Adrenal gland (tissue), 12 donors: Measurements from ENCODE around the gene C19orf53. TPM values are rescaled to one million over a fixed set of nuclear protein-coding genes. Genes with fewer than 3 reads are reported as not detected.
"Not testable (repeated sequence)": the region's sequence is repeated elsewhere in the genome, so short reads cannot be mapped to it uniquely, and the experiment has no call there.

Source experiments
- DNase-seq, 7 donors: peaks; one replicate each; pipeline ENCODE4 v3.0.0-alpha.2; 2019 to 2020
- H3K27ac ChIP-seq, 5 donors: fragments of 200-600 bp; sonication (generic) in 4 of 5; 1 replicate in 3 of 5; 2 replicates in 2 of 5; pipeline versions ENCODE4 v1.5.1 to v1.8.0; 2016 to 2020; ENCODE audit warnings: mild to moderate bottlenecking in 1 of 5
- H3K27me3 ChIP-seq: fragments of 200-600 bp; 2 replicates; pipeline ENCODE4 v1.8.0; 2021
- H3K36me3 ChIP-seq, 2 donors: fragments of 200-600 bp; replicated peaks in 1 of 2; 1 replicate in 1 of 2; 2 replicates in 1 of 2; pipeline versions ENCODE4 v1.5.1 to v1.8.0; 2018 to 2022
- H3K4me1 ChIP-seq, 2 donors: fragments of 200-600 bp; replicated peaks in 1 of 2; 1 replicate in 1 of 2; 2 replicates in 1 of 2; pipeline versions ENCODE4 v1.5.1 to v1.8.0; 2018 to 2021
- H3K4me3 ChIP-seq, 4 donors: fragments of 200-600 bp; sonication (generic) in 3 of 4; one replicate each; pipeline ENCODE4 v1.5.1; 2016 to 2018
- H3K9me3 ChIP-seq, 3 donors: fragments of 200-600 bp; sonication (generic) in 1 of 3; replicated peaks in 1 of 3; 1 replicate in 2 of 3; 2 replicates in 1 of 3; pipeline versions ENCODE4 v1.5.1 to v1.8.0; 2016 to 2021
- POLR2A ChIP-seq, 2 donors: fragments of 450-650 bp; IDR thresholded peaks; one replicate each; pipeline ENCODE4 v1.6.1; 2017; ENCODE audit warnings: antibody characterized with exemption in 2 of 2, mild to moderate bottlenecking in 2 of 2, moderate library complexity in 1 of 2
- WGBS, 4 donors: extraction: QIAGEN DNeasy Blood & Tissue Kit in 2 of 4; methylation state at CpG; one replicate each; pipeline versions ENCODE4 v1.1.5 to v1.1.7; 2013 to 2017; 5-methylcytosine and 5-hydroxymethylcytosine counted together
- intact Hi-C, 2 donors: fragments of 100-400 bp; cut with DNase I; formaldehyde crosslinking; loops; one replicate each; pipeline versions ENCODE4 v1.14.1 to v1.15.0; 2022 to 2023
- polyA plus RNA-seq, 3 donors: library from polyadenylated mRNA; stranded (reverse); fragments of 200-250 nt in 2 of 3; fragments of 350-450 nt in 1 of 3; fragmentation: Illumina TruSeq in 1 of 3; extraction: RNeasy Lipid Tissue Mini Kit (QIAGEN cat#74804) in 1 of 3; gene quantifications; one replicate each; pipeline ENCODE4 v1.2.3, GENCODE V29; 2013 to 2014
- total RNA-seq, 9 donors: library from RNA; depleted of rRNA in 4 of 9; stranded (reverse); fragments of >200 nt in 4 of 9; fragments of 120-200 nt in 1 of 9; fragmentation: NEBNext Ultra II Directional in 1 of 9; extraction: Animal tissue kit (Norgen Biotek cat#: 25700) in 1 of 9; gene quantifications; one replicate each; pipeline versions ENCODE4 v1.1.0 to v1.2.4, GENCODE V29; 2013 to 2023
- TF ChIP-seq, protein P1 (sequence below), 6 experiments: fragments of 450-650 bp in 4 of 6; fragments of 200-600 bp in 2 of 6; sonication (generic) in 1 of 6; IDR thresholded peaks; 1 replicate in 5 of 6; 2 replicates in 1 of 6; pipeline versions ENCODE4 v1.5.1 to v1.8.0; 2016 to 2021; ENCODE audit warnings: antibody characterized with exemption in 6 of 6, mild to moderate bottlenecking in 2 of 6, moderate library complexity in 1 of 6
- donor health status: healthy with polysubstance abuse.
- donor health status: Bipolar disorder and iron deficiency.
- donor health status: DM: yes; HTN: yes; CAD: no.
- donor health status: DM: no; HTN: no; CAD: no.
- donor health status: DM: no; HTN: no; CAD: no.
- donor health status: DM: yes; HTN: yes; CAD: no.

The C19orf53 gene
- total and polyA plus RNA-seq, 12 donors, result 95.8 to 459 (median 166) TPM

DNA sequence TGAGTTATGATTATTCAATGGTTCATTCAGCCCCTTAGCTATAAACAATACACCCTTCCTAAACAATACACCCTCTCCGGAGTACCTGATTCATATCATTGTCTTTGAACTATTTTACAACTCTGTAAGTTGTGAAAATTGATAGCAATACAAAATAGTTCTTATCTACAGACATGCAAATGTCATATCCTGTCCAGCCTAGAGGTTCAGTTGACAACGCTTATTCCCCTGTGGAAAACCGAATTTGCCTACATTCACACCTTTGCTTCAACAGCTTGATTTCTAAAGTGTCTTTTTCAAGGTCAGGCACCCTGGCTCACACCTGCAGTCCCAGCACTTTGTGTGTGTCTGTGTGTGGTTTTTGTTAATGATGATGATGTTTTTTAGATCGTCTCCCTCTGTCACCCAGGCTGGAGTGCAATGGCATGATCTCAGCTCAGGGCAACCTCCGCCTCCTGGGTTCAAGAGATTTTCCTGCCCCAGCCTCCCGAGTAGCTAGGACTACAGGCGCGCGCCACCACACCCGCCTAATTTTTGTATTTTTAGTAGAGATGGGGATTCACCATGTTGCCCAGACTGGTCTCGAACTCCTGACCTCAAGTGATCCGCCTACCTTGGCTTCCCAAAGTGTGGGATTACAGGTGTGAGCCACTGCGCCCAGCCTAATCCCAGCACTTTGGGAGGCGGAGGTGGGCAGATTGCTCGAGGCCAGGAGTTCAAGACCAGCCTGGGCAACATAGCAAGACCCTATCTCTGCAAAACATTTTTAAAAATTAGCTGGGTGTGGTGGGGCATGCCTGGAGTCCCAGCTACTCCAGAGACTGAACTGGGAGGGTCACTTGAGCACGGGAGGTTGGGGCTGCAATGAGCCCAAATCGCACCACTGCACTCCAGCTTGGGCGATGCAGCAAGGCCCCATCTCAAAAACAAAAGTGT is 9.6 kb downstream of the C19orf53 start:
- Histone ChIP-seq H3K27ac (no peak overlapping the region), H3K9me3 (no peaks in the 10 kb centered on the region), H3K27me3 (no peaks in the 10 kb centered on the region), H3K36me3 (peaks cover 0 to 5% of the 10 kb centered on the region in 2 donors), H3K4me3 (no peak overlapping the region), H3K4me1 (peaks cover 20 to 28% of the 10 kb centered on the region in 2 donors)
- WGBS, 4 donors, result 77 to 89% (median 83%) methylated on average over 16 to 18 of the region's 18 CpGs
- intact Hi-C loops, result no loop called here
- DNase-seq, result no peak
- TF ChIP-seq, protein P1, sequence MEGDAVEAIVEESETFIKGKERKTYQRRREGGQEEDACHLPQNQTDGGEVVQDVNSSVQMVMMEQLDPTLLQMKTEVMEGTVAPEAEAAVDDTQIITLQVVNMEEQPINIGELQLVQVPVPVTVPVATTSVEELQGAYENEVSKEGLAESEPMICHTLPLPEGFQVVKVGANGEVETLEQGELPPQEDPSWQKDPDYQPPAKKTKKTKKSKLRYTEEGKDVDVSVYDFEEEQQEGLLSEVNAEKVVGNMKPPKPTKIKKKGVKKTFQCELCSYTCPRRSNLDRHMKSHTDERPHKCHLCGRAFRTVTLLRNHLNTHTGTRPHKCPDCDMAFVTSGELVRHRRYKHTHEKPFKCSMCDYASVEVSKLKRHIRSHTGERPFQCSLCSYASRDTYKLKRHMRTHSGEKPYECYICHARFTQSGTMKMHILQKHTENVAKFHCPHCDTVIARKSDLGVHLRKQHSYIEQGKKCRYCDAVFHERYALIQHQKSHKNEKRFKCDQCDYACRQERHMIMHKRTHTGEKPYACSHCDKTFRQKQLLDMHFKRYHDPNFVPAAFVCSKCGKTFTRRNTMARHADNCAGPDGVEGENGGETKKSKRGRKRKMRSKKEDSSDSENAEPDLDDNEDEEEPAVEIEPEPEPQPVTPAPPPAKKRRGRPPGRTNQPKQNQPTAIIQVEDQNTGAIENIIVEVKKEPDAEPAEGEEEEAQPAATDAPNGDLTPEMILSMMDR (IDR thresholded peaks at IDR 0.05), result no peak
- TF ChIP-seq POLR2A (IDR thresholded peaks at IDR 0.05), result no peak

DNA sequence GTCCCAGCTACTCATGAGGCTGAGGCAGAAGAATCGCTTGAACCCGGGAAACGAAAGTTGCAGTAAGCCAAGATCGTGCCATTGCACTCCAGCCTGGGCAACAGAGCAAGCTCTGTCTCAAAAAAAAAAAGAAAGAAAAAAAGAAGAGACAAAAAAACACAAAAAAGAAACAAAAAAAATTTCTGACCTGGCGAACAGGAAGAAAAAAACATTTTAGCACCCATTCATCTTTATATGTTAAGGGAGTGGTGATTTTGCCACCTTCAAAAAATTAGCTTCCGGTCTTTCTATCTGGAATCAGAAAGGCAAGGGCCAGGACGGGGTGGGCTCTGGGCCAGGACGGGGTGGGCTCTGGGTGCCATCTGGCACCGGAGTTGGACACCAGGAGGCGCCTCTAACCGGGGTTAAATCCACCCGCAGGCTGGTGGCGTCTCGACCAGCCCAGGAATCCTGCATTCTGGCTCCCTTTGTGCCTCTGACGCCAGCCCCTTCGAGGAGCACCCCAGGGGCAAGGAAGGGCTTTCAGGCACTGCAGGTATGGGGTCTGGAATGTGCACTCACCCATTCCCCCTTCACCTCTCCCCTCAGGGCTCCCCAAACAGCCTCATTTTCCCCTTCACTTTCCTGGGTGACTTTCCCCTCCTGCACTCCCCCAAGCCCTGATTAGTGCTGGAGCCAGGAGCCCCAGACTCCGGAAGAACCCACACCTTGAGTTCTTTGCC is 10.6 kb downstream of the C19orf53 start:
- no peaks in the 10 kb centered on the region for H3K36me3 ChIP-seq
- H3K27me3 ChIP-seq, result no peaks in the 10 kb centered on the region
- intact Hi-C loops, result loop anchor here in 1 of 2 donors (5.0 kb wide), 1 partner anchor 77 kb away; no protein-coding TSS in a partner anchor
- H3K9me3 ChIP-seq, result no peaks in the 10 kb centered on the region
- 23 to 33% (median 27%) methylated on average over 11 to 17 of the region's 17 CpGs for whole genome bisulfite sequencing, 4 donors
- peak; percentile 73 to 89 (median 85) for DNase-seq
- H3K4me3 ChIP-seq, result no peak overlapping the region
- peak overlapping the region in 1 of 5 donors; percentile 17 for H3K27ac ChIP-seq
- TF ChIP-seq, protein P1 (IDR thresholded peaks at IDR 0.05), result peak; percentile 55 to 81 (median 74)
- no peak for TF ChIP-seq POLR2A (IDR thresholded peaks at IDR 0.05)
- H3K4me1 ChIP-seq, result peaks cover 20 to 28% of the 10 kb centered on the region in 2 donors

GRCh38 chr19:13788991-13789390 is 14.7 kb downstream of the C19orf53 start:
- WGBS, 4 donors, result 36 to 54% (median 49%) methylated on average over 8 of the region's 8 CpGs
- Histone ChIP-seq H3K27me3 (no peaks in the 10 kb centered on the region), H3K36me3 (no peaks in the 10 kb centered on the region), H3K27ac (peak overlapping the region in 2 of 5 donors; percentile 10 to 49), H3K4me3 (no peak overlapping the region), H3K9me3 (no peaks in the 10 kb centered on the region), H3K4me1 (peaks cover 9 to 20% of the 10 kb centered on the region in 2 donors)
- intact Hi-C loops, result loop anchor here in 1 of 2 donors (5.0 kb wide), 1 partner anchor 73 kb away; no protein-coding TSS in a partner anchor
- no peak for DNase-seq
- TF ChIP-seq, protein P1 (IDR thresholded peaks at IDR 0.05), result no peak
- TF ChIP-seq POLR2A (IDR thresholded peaks at IDR 0.05), result no peak

GRCh38 chr19:13790354-13790753 is 16.1 kb downstream of the C19orf53 start:
- Histone ChIP-seq H3K36me3 (no peaks in the 10 kb centered on the region), H3K4me1 (peaks cover 9 to 18% of the 10 kb centered on the region in 2 donors), H3K9me3 (no peaks in the 10 kb centered on the region), H3K4me3 (no peak overlapping the region), H3K27me3 (no peaks in the 10 kb centered on the region), H3K27ac (no peak overlapping the region)
- intact Hi-C loops, result no loop called here
- TF ChIP-seq, protein P1 (IDR thresholded peaks at IDR 0.05), result no peak
- TF ChIP-seq POLR2A (IDR thresholded peaks at IDR 0.05), result no peak
- DNase-seq, result no peak
- 71 to 85% (median 76%) methylated on average over 8 of the region's 8 CpGs for WGBS, 4 donors

DNA sequence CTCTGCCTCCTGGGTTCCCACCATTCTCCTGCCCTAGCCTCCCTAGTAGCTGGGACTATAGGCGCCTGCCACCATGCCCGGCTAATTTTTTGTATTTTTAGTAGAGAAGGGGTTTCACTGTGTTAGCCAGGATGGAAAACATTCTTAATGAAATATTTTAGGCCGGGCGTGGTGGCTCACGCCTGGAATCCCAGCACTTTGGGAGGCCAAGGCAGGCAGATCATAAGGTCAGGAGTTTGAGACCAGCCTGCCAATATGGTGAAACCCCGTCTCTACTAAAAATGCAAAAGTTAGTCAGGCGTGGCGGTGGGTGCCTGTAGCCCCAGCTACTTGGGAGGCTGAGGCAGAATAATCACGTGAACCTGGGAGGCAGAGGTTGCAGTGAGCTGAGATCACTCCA is 19.1 kb downstream of the C19orf53 start:
- intact Hi-C loops, result not testable (repeated sequence)
- H3K4me1 ChIP-seq, result peaks cover 22 to 37% of the 10 kb centered on the region in 2 donors

More for the DNA sequence above, 19.1 kb downstream of the C19orf53 start:
- not testable (repeated sequence) for H3K36me3 ChIP-seq, H3K4me3 ChIP-seq, DNase-seq, H3K27me3 ChIP-seq, H3K27ac ChIP-seq, H3K9me3 ChIP-seq
- WGBS, 4 donors, result 66 to 93% (median 89%) methylated on average over 9 of the region's 9 CpGs
